Motor neuron (in vitro differentiated cells): ENCODE results near the gene CUL4A. TPM values are rescaled to one million over a fixed set of nuclear protein-coding genes. Genes with fewer than 3 reads are reported as not detected.

ENCODE experiments used
- ATAC-seq, 8 experiments: fragments of 200-7000 bp; cut with Tn5 transposase; replicated peaks in 6 of 8; 2 replicates each; pipeline ENCODE4 v1.8.0; 2021; ENCODE audit warnings: mild to moderate bottlenecking in 8 of 8, moderate library complexity in 8 of 8
- H3K27ac ChIP-seq, 2 donors: fragments of 250-450 bp; sonication (Bioruptor Pico); 2 replicates each; pipeline ENCODE4 v1.9.0; 2021; ENCODE audit warnings: antibody characterized with exemption in 2 of 2, mild to moderate bottlenecking in 2 of 2, moderate library complexity in 1 of 2
- H3K4me1 ChIP-seq, 2 donors: fragments of 250-450 bp; sonication (Bioruptor Pico); replicated peaks in 1 of 2; 2 replicates each; pipeline ENCODE4 v1.6.1; 2021; ENCODE audit warnings: antibody characterized with exemption in 2 of 2, mild to moderate bottlenecking in 2 of 2, moderate library complexity in 1 of 2
- H3K4me3 ChIP-seq, 5 donors: fragments of 250-450 bp; sonication (Bioruptor Pico); 2 replicates each; pipeline ENCODE4 v1.9.0; 2021; ENCODE audit warnings: antibody characterized with exemption in 5 of 5, mild to moderate bottlenecking in 5 of 5, moderate library complexity in 4 of 5
- WGBS, 10 experiments: fragments of 450-650 bp; shearing (Covaris generic); methylation state at CpG; one replicate each; pipeline ENCODE4 v1.0.0; 2022; 5-methylcytosine and 5-hydroxymethylcytosine counted together
- in situ Hi-C, 9 experiments: fragments of 400-800 bp; cut with MboI; loops; one replicate each; pipeline ENCODE4 v1.15.0; 2021; ENCODE audit warnings: low sequenced_read_pairs in 9 of 9, low pct_unique_long_range_greater_than_20kb in 2 of 9; ENCODE audit not compliant: unreplicated experiment in 9 of 9
- total RNA-seq, 8 experiments: library from RNA; unstranded; fragments of 300-600 nt; gene quantifications; 2 replicates each; pipeline versions ENCODE4 v1.2.3 to v1.2.4, GENCODE V29; 2022

The CUL4A gene
- total RNA-seq, 8 experiments from 2014 or later = 17.5 to 114 (median 39.1) TPM

GRCh38 chr13:113272031-113272430, 62.6 kb downstream of the CUL4A start:
- Histone ChIP-seq H3K27ac (no peak overlapping the region), H3K4me1 (peaks cover 0 to 5% of the 10 kb centered on the region in 2 donors), H3K4me3 (no peak overlapping the region)
- ATAC-seq = no peak
- 86 to 100% (median 94%) methylated on average over 1 to 2 of the region's 2 CpGs; no CpG with 5 or more reads in 4 of the 10 experiments for WGBS, 10 experiments
- in situ Hi-C loops = no loop called here

- H3K4me1 ChIP-seq = peaks cover 0 to 5% of the 10 kb centered on the region in 2 donors
- 57 to 100% (median 89%) methylated on average over 1 to 8 of the region's 10 CpGs for WGBS, 10 experiments
- ATAC-seq = no peak
- no peak overlapping the region for H3K4me3 ChIP-seq
- in situ Hi-C loops = no loop called here
- no peak overlapping the region for H3K27ac ChIP-seq
Observed at GRCh38 chr13:113272701-113273181, 63.3 kb downstream of the CUL4A start.

- Histone ChIP-seq H3K27ac (no peak overlapping the region), H3K4me1 (peaks cover 0 to 5% of the 10 kb centered on the region in 2 donors), H3K4me3 (no peak overlapping the region)
- ATAC-seq = no peak
- in situ Hi-C loops = no loop called here
- WGBS, 10 experiments = 41 to 83% (median 75%) methylated on average over 1 to 6 of the region's 6 CpGs; no CpG with 5 or more reads in 3 of the 10 experiments
Observed at GRCh38 chr13:113273321-113273720, 63.9 kb downstream of the CUL4A start.

GRCh38 chr13:113273851-113274590, 64.6 kb downstream of the CUL4A start:
- in situ Hi-C loops = no loop called here
- Histone ChIP-seq H3K4me1 (peaks cover 0 to 5% of the 10 kb centered on the region in 2 donors), H3K4me3 (no peak overlapping the region), H3K27ac (no peak overlapping the region)
- peak in 2 of 8 experiments; percentile 32 to 70 for ATAC-seq
- WGBS, 10 experiments = 64 to 100% (median 85%) methylated on average over 1 to 14 of the region's 15 CpGs; no CpG with 5 or more reads in 4 of the 10 experiments

GRCh38 chr13:113274721-113275120, 65.3 kb downstream of the CUL4A start:
- no peak for ATAC-seq
- Histone ChIP-seq H3K4me1 (peaks cover 0 to 5% of the 10 kb centered on the region in 2 donors), H3K27ac (no peak overlapping the region), H3K4me3 (no peak overlapping the region)
- in situ Hi-C loops = no loop called here
- 63 to 100% (median 90%) methylated on average over 1 to 3 of the region's 3 CpGs; no CpG with 5 or more reads in 2 of the 10 experiments for WGBS, 10 experiments

GRCh38 chr13:113275387-113275786, 66.0 kb downstream of the CUL4A start:
- Histone ChIP-seq H3K4me1 (peaks cover 0 to 5% of the 10 kb centered on the region in 2 donors), H3K4me3 (no peak overlapping the region), H3K27ac (no peak overlapping the region)
- in situ Hi-C loops = no loop called here
- peak; percentile 61 to 94 (median 79) for ATAC-seq
- WGBS, 10 experiments = 0 to 54% (median 27%) methylated on average over 1 to 3 of the region's 3 CpGs; no CpG with 5 or more reads in 4 of the 10 experiments

- H3K4me3 ChIP-seq = no peak overlapping the region
- no peak for ATAC-seq
- in situ Hi-C loops = no loop called here
- peaks cover 0 to 4% of the 10 kb centered on the region in 2 donors for H3K4me1 ChIP-seq
- no peak overlapping the region for H3K27ac ChIP-seq
- 64 to 89% (median 81%) methylated on average over 4 to 6 of the region's 6 CpGs; no CpG with 5 or more reads in 3 of the 10 experiments for WGBS, 10 experiments
Observed at GRCh38 chr13:113280126-113280525, 70.7 kb downstream of the CUL4A start.

- no peak overlapping the region for H3K27ac ChIP-seq
- in situ Hi-C loops = no loop called here
- H3K4me3 ChIP-seq = no peak overlapping the region
- no peaks in the 10 kb centered on the region for H3K4me1 ChIP-seq
- no peak for ATAC-seq
- 15 to 100% (median 84%) methylated on average over 1 to 8 of the region's 8 CpGs; no CpG with 5 or more reads in 1 of the 10 experiments for WGBS, 10 experiments
Observed at GRCh38 chr13:113283904-113284303, 74.5 kb downstream of the CUL4A start.

- H3K4me1 ChIP-seq = peaks cover 0 to 4% of the 10 kb centered on the region in 2 donors
- 0 to 100% (median 37%) methylated on average over 1 to 5 of the region's 5 CpGs; no CpG with 5 or more reads in 4 of the 10 experiments for WGBS, 10 experiments
- no peak overlapping the region for H3K27ac ChIP-seq
- ATAC-seq = no peak
- no peak overlapping the region for H3K4me3 ChIP-seq
- in situ Hi-C loops = no loop called here
Observed at GRCh38 chr13:113288880-113289279, 79.5 kb downstream of the CUL4A start.

- in situ Hi-C loops = no loop called here
- WGBS, 10 experiments = 0 to 57% (median 41%) methylated on average over 1 to 2 of the region's 2 CpGs; no CpG with 5 or more reads in 4 of the 10 experiments
- Histone ChIP-seq H3K27ac (no peak overlapping the region), H3K4me1 (peaks cover 2 to 4% of the 10 kb centered on the region in 2 donors), H3K4me3 (no peak overlapping the region)
- ATAC-seq = no peak
Observed at GRCh38 chr13:113291129-113291528, 81.7 kb downstream of the CUL4A start.

- Histone ChIP-seq H3K4me1 (peaks cover 4% of the 10 kb centered on the region in 2 donors), H3K4me3 (no peak overlapping the region), H3K27ac (no peak overlapping the region)
- in situ Hi-C loops = no loop called here
- 0 to 33% (median 12%) methylated on average over 1 to 11 of the region's 22 CpGs for WGBS, 10 experiments
- peak in 3 of 8 experiments; percentile 30 to 61 (median 50) for ATAC-seq
Observed at GRCh38 chr13:113292021-113292862, 82.8 kb downstream of the CUL4A start.

- no peak overlapping the region for H3K4me3 ChIP-seq
- H3K4me1 ChIP-seq = peaks cover 7 to 12% of the 10 kb centered on the region in 2 donors
- ATAC-seq = no peak
- H3K27ac ChIP-seq = no peak overlapping the region
- WGBS, 10 experiments = 20 to 100% (median 67%) methylated on average over 1 to 8 of the region's 9 CpGs; no CpG with 5 or more reads in 2 of the 10 experiments
- in situ Hi-C loops = no loop called here
Observed at GRCh38 chr13:113293686-113294085, 84.3 kb downstream of the CUL4A start.

GRCh38 chr13:113295776-113296175, 86.4 kb downstream of the CUL4A start:
- in situ Hi-C loops = no loop called here
- 50 to 100% (median 80%) methylated on average over 1 to 6 of the region's 6 CpGs for WGBS, 10 experiments
- no peak for ATAC-seq
- no peak overlapping the region for H3K4me3 ChIP-seq
- peaks cover 9 to 12% of the 10 kb centered on the region in 2 donors for H3K4me1 ChIP-seq
- no peak overlapping the region for H3K27ac ChIP-seq
